ENCODE data around the gene CA9. TPM values are rescaled to one million over a fixed set of nuclear protein-coding genes. Genes with fewer than 3 reads are reported as not detected.

Gene CA9
- polyA plus RNA-seq, 4 donors = 0.09 to 172 (median 4.4) TPM

GRCh38 chr9:35714579-35715252 lies 41.0 kb downstream of the CA9 start:
- Histone ChIP-seq H3K4me3 (ENCODE audit: low read depth in 1 of 3, low read length in 3 of 3) (no peak overlapping the region), H3K27me3 (ENCODE audit: control insufficient read depth in 3 of 3, insufficient read depth in 3 of 3, low read length in 3 of 3) (no peaks in the 10 kb centered on the region), H3K9me3 (ENCODE audit: control insufficient read depth in 2 of 2, insufficient read depth in 1 of 2, low read depth in 1 of 2, low read length in 1 of 2) (no peaks in the 10 kb centered on the region), H3K4me1 (ENCODE audit: control insufficient read depth in 3 of 3, insufficient read depth in 2 of 3, low read depth in 1 of 3, low read length in 2 of 3) (no peaks in the 10 kb centered on the region), H3K36me3 (ENCODE audit: control insufficient read depth in 3 of 3, insufficient read depth in 2 of 3, low read depth in 1 of 3, low read length in 3 of 3) (peaks cover 39 to 91% (median 70%) of the 10 kb centered on the region in 3 donors), H3K27ac (ENCODE audit: low read depth in 1 of 3, low read length in 2 of 3) (no peak overlapping the region)
- FAIRE-seq (no peak), DNase-seq (no peak)
- 96 to 97% (median 96%) methylated on average over 11 to 13 of the region's 13 CpGs for WGBS, 3 donors

- H3K27me3 ChIP-seq (ENCODE audit: control insufficient read depth in 3 of 3, insufficient read depth in 3 of 3, low read length in 3 of 3) = no peaks in the 10 kb centered on the region
- 91 to 99% (median 93%) methylated on average over 4 of the region's 4 CpGs for WGBS, 3 donors
- H3K9me3 ChIP-seq (ENCODE audit: control insufficient read depth in 2 of 2, insufficient read depth in 1 of 2, low read depth in 1 of 2, low read length in 1 of 2) = no peaks in the 10 kb centered on the region
- FAIRE-seq (no peak), DNase-seq (no peak)
- peak overlapping the region in 1 of 3 donors; percentile 5 for H3K27ac ChIP-seq (ENCODE audit: low read depth in 1 of 3, low read length in 2 of 3)
- H3K4me1 ChIP-seq (ENCODE audit: control insufficient read depth in 3 of 3, insufficient read depth in 2 of 3, low read depth in 1 of 3, low read length in 2 of 3) = no peaks in the 10 kb centered on the region
- no peak overlapping the region for H3K4me3 ChIP-seq (ENCODE audit: low read depth in 1 of 3, low read length in 3 of 3)
- H3K36me3 ChIP-seq (ENCODE audit: control insufficient read depth in 3 of 3, insufficient read depth in 2 of 3, low read depth in 1 of 3, low read length in 3 of 3) = peaks cover 45 to 90% (median 68%) of the 10 kb centered on the region in 3 donors
Measured at GRCh38 chr9:35716230-35716629, 42.5 kb downstream of the CA9 start.

GRCh38 chr9:35717132-35717870 lies 43.6 kb downstream of the CA9 start:
- Histone ChIP-seq H3K4me1 (ENCODE audit: control insufficient read depth in 3 of 3, insufficient read depth in 2 of 3, low read depth in 1 of 3, low read length in 2 of 3) (no peaks in the 10 kb centered on the region), H3K27ac (ENCODE audit: low read depth in 1 of 3, low read length in 2 of 3) (no peak overlapping the region), H3K9me3 (ENCODE audit: control insufficient read depth in 2 of 2, insufficient read depth in 1 of 2, low read depth in 1 of 2, low read length in 1 of 2) (no peaks in the 10 kb centered on the region), H3K36me3 (ENCODE audit: control insufficient read depth in 3 of 3, insufficient read depth in 2 of 3, low read depth in 1 of 3, low read length in 3 of 3) (peaks cover 50 to 88% (median 67%) of the 10 kb centered on the region in 3 donors), H3K4me3 (ENCODE audit: low read depth in 1 of 3, low read length in 3 of 3) (no peak overlapping the region), H3K27me3 (ENCODE audit: control insufficient read depth in 3 of 3, insufficient read depth in 3 of 3, low read length in 3 of 3) (no peaks in the 10 kb centered on the region)
- no peak for FAIRE-seq
- WGBS, 3 donors = 93 to 95% (median 93%) methylated on average over 14 of the region's 14 CpGs
- no peak for DNase-seq

- Histone ChIP-seq H3K36me3 (ENCODE audit: control insufficient read depth in 3 of 3, insufficient read depth in 2 of 3, low read depth in 1 of 3, low read length in 3 of 3) (peaks cover 53 to 88% (median 72%) of the 10 kb centered on the region in 3 donors), H3K4me3 (ENCODE audit: low read depth in 1 of 3, low read length in 3 of 3) (no peak overlapping the region), H3K27ac (ENCODE audit: low read depth in 1 of 3, low read length in 2 of 3) (no peak overlapping the region), H3K4me1 (ENCODE audit: control insufficient read depth in 3 of 3, insufficient read depth in 2 of 3, low read depth in 1 of 3, low read length in 2 of 3) (no peaks in the 10 kb centered on the region), H3K9me3 (ENCODE audit: control insufficient read depth in 2 of 2, insufficient read depth in 1 of 2, low read depth in 1 of 2, low read length in 1 of 2) (no peaks in the 10 kb centered on the region), H3K27me3 (ENCODE audit: control insufficient read depth in 3 of 3, insufficient read depth in 3 of 3, low read length in 3 of 3) (no peaks in the 10 kb centered on the region)
- WGBS, 3 donors = 84 to 91% (median 86%) methylated on average over 15 of the region's 15 CpGs
- no peak for DNase-seq
- FAIRE-seq = no peak
Measured at GRCh38 chr9:35718721-35719511, 45.2 kb downstream of the CA9 start.

GRCh38 chr9:35719546-35719945 lies 45.8 kb downstream of the CA9 start:
- FAIRE-seq = no peak
- peaks cover 51 to 88% (median 73%) of the 10 kb centered on the region in 3 donors for H3K36me3 ChIP-seq (ENCODE audit: control insufficient read depth in 3 of 3, insufficient read depth in 2 of 3, low read depth in 1 of 3, low read length in 3 of 3)
- 94 to 99% (median 97%) methylated on average over 4 of the region's 4 CpGs for WGBS, 3 donors
- H3K27ac ChIP-seq (ENCODE audit: low read depth in 1 of 3, low read length in 2 of 3) = no peak overlapping the region
- no peak for DNase-seq
- no peaks in the 10 kb centered on the region for H3K9me3 ChIP-seq (ENCODE audit: control insufficient read depth in 2 of 2, insufficient read depth in 1 of 2, low read depth in 1 of 2, low read length in 1 of 2)
- H3K4me1 ChIP-seq (ENCODE audit: control insufficient read depth in 3 of 3, insufficient read depth in 2 of 3, low read depth in 1 of 3, low read length in 2 of 3) = no peaks in the 10 kb centered on the region
- no peaks in the 10 kb centered on the region for H3K27me3 ChIP-seq (ENCODE audit: control insufficient read depth in 3 of 3, insufficient read depth in 3 of 3, low read length in 3 of 3)
- no peak overlapping the region for H3K4me3 ChIP-seq (ENCODE audit: low read depth in 1 of 3, low read length in 3 of 3)

- WGBS, 3 donors = 90 to 93% (median 93%) methylated on average over 2 of the region's 2 CpGs
- FAIRE-seq = no peak
- Histone ChIP-seq H3K4me3 (ENCODE audit: low read depth in 1 of 3, low read length in 3 of 3) (no peak overlapping the region), H3K27ac (ENCODE audit: low read depth in 1 of 3, low read length in 2 of 3) (no peak overlapping the region), H3K36me3 (ENCODE audit: control insufficient read depth in 3 of 3, insufficient read depth in 2 of 3, low read depth in 1 of 3, low read length in 3 of 3) (peaks cover 26 to 81% (median 54%) of the 10 kb centered on the region in 3 donors), H3K27me3 (ENCODE audit: control insufficient read depth in 3 of 3, insufficient read depth in 3 of 3, low read length in 3 of 3) (no peaks in the 10 kb centered on the region), H3K4me1 (ENCODE audit: control insufficient read depth in 3 of 3, insufficient read depth in 2 of 3, low read depth in 1 of 3, low read length in 2 of 3) (peaks cover 9 to 25% (median 16%) of the 10 kb centered on the region in 3 donors), H3K9me3 (ENCODE audit: control insufficient read depth in 2 of 2, insufficient read depth in 1 of 2, low read depth in 1 of 2, low read length in 1 of 2) (no peaks in the 10 kb centered on the region)
- DNase-seq = no peak
Measured at GRCh38 chr9:35723426-35723825, 49.7 kb downstream of the CA9 start.

GRCh38 chr9:35723908-35724307 lies 50.2 kb downstream of the CA9 start:
- 90 to 97% (median 94%) methylated on average over 8 of the region's 8 CpGs for WGBS, 3 donors
- H3K4me3 ChIP-seq (ENCODE audit: low read depth in 1 of 3, low read length in 3 of 3) = no peak overlapping the region
- H3K27me3 ChIP-seq (ENCODE audit: control insufficient read depth in 3 of 3, insufficient read depth in 3 of 3, low read length in 3 of 3) = no peaks in the 10 kb centered on the region
- no peak overlapping the region for H3K27ac ChIP-seq (ENCODE audit: low read depth in 1 of 3, low read length in 2 of 3)
- DNase-seq (no peak), FAIRE-seq (no peak)
- H3K36me3 ChIP-seq (ENCODE audit: control insufficient read depth in 3 of 3, insufficient read depth in 2 of 3, low read depth in 1 of 3, low read length in 3 of 3) = peaks cover 24 to 80% (median 49%) of the 10 kb centered on the region in 3 donors
- peaks cover 9 to 29% (median 19%) of the 10 kb centered on the region in 3 donors for H3K4me1 ChIP-seq (ENCODE audit: control insufficient read depth in 3 of 3, insufficient read depth in 2 of 3, low read depth in 1 of 3, low read length in 2 of 3)
- no peaks in the 10 kb centered on the region for H3K9me3 ChIP-seq (ENCODE audit: control insufficient read depth in 2 of 2, insufficient read depth in 1 of 2, low read depth in 1 of 2, low read length in 1 of 2)

- WGBS, 3 donors = 94 to 98% (median 95%) methylated on average over 11 of the region's 11 CpGs
- Histone ChIP-seq H3K27me3 (ENCODE audit: control insufficient read depth in 3 of 3, insufficient read depth in 3 of 3, low read length in 3 of 3) (no peaks in the 10 kb centered on the region), H3K9me3 (ENCODE audit: control insufficient read depth in 2 of 2, insufficient read depth in 1 of 2, low read depth in 1 of 2, low read length in 1 of 2) (no peaks in the 10 kb centered on the region), H3K27ac (ENCODE audit: low read depth in 1 of 3, low read length in 2 of 3) (no peak overlapping the region), H3K4me1 (ENCODE audit: control insufficient read depth in 3 of 3, insufficient read depth in 2 of 3, low read depth in 1 of 3, low read length in 2 of 3) (peaks cover 15 to 43% (median 30%) of the 10 kb centered on the region in 3 donors), H3K36me3 (ENCODE audit: control insufficient read depth in 3 of 3, insufficient read depth in 2 of 3, low read depth in 1 of 3, low read length in 3 of 3) (peaks cover 11 to 68% (median 34%) of the 10 kb centered on the region in 3 donors), H3K4me3 (ENCODE audit: low read depth in 1 of 3, low read length in 3 of 3) (no peak overlapping the region)
- FAIRE-seq (no peak), DNase-seq (no peak)
Measured at GRCh38 chr9:35725362-35725761, 51.6 kb downstream of the CA9 start.
